C4-2B (cell line): ENCODE results near the gene NRP2.

Source experiments
- ZFX ChIP-seq: fragments of 450-650 bp; IDR thresholded peaks from 2 replicates; pipeline ENCODE4 v1.6.1; 2017
- TF ChIP-seq, protein P1 (sequence below): fragments of 450-650 bp; conservative IDR thresholded peaks from 2 replicates; pipeline ENCODE4 v1.5.1; 2017; ENCODE audit warnings: mild to moderate bottlenecking

GRCh38 chr2:205720451-205720902 is 38.2 kb downstream of the NRP2 start:
- TF ChIP-seq, protein P1, sequence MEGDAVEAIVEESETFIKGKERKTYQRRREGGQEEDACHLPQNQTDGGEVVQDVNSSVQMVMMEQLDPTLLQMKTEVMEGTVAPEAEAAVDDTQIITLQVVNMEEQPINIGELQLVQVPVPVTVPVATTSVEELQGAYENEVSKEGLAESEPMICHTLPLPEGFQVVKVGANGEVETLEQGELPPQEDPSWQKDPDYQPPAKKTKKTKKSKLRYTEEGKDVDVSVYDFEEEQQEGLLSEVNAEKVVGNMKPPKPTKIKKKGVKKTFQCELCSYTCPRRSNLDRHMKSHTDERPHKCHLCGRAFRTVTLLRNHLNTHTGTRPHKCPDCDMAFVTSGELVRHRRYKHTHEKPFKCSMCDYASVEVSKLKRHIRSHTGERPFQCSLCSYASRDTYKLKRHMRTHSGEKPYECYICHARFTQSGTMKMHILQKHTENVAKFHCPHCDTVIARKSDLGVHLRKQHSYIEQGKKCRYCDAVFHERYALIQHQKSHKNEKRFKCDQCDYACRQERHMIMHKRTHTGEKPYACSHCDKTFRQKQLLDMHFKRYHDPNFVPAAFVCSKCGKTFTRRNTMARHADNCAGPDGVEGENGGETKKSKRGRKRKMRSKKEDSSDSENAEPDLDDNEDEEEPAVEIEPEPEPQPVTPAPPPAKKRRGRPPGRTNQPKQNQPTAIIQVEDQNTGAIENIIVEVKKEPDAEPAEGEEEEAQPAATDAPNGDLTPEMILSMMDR: no peak
- TF ChIP-seq ZFX: no peak
